ENCODE data around the gene LRBA.

DNA sequence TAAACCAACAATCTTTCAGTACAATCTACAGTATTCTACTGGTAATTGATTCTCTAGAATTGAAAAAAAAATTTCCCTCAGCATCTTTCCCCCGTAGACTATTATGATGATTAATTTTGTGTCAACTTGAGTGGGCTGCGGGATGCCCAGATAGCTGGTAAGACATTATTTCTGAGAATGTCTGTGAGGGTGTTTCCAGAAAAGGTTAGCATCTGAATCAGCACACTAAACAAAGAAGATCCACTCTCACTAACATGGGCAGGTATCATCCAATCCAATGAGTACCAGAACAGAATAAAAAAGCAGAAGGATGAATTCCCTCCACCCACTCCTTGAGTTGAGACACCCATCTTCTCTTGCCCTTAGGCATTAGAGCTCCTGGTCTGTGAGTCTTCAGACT, 619.2 kb downstream of the LRBA start:
- TF ChIP-seq EZH2 (IDR thresholded peaks at IDR 0.05; ENCODE audit: low read depth) = no peak
- TF ChIP-seq, protein P1, sequence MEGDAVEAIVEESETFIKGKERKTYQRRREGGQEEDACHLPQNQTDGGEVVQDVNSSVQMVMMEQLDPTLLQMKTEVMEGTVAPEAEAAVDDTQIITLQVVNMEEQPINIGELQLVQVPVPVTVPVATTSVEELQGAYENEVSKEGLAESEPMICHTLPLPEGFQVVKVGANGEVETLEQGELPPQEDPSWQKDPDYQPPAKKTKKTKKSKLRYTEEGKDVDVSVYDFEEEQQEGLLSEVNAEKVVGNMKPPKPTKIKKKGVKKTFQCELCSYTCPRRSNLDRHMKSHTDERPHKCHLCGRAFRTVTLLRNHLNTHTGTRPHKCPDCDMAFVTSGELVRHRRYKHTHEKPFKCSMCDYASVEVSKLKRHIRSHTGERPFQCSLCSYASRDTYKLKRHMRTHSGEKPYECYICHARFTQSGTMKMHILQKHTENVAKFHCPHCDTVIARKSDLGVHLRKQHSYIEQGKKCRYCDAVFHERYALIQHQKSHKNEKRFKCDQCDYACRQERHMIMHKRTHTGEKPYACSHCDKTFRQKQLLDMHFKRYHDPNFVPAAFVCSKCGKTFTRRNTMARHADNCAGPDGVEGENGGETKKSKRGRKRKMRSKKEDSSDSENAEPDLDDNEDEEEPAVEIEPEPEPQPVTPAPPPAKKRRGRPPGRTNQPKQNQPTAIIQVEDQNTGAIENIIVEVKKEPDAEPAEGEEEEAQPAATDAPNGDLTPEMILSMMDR (conservative IDR thresholded peaks at IDR 0.05) = no peak

Measured in PC-9 (cell line).